SK-N-MC (cell line): Measurements from ENCODE around the gene CACNA1C.
A peak's percentile ranks its signal among the peaks of the same experiment; 100 is the strongest.

ENCODE experiments used
- DNase-seq: peaks from one replicate; pipeline ENCODE4 v3.0.0-alpha.2; 2011; ENCODE audit warnings: low read depth, low spot score
- H3K27ac ChIP-seq: fragments of 200-600 bp; sonication (generic); 2 replicates; pipeline ENCODE4 v1.5.1; 2016; ENCODE audit warnings: mixed run types
- H3K36me3 ChIP-seq: fragments of 200-600 bp; sonication (generic); 2 replicates; pipeline ENCODE4 v1.6.1; 2017; ENCODE audit warnings: antibody characterized with exemption, low read length, mixed read lengths; ENCODE audit not compliant: insufficient read depth
- H3K4me3 ChIP-seq: fragments of 200-600 bp; sonication (generic); 2 replicates; pipeline ENCODE4 v1.5.1; 2016
- H3K9ac ChIP-seq: fragments of 200-600 bp; sonication (generic); 2 replicates; pipeline ENCODE4 v1.8.0; 2017; ENCODE audit warnings: mixed run types, mixed read lengths; ENCODE audit not compliant: insufficient read length
- H3K9me3 ChIP-seq: fragments of 200-600 bp; sonication (generic); 2 replicates; pipeline ENCODE4 v1.6.1; 2017; ENCODE audit warnings: low read depth, mild to moderate bottlenecking, antibody characterized with exemption, low read length, moderate library complexity, mixed read lengths
- EZH2 ChIP-seq: fragments of 200-600 bp; sonication (generic); IDR thresholded peaks from one replicate; pipeline ENCODE4 v1.6.1; 2017; ENCODE audit warnings: antibody characterized with exemption
- FOXP2 ChIP-seq: optimal IDR thresholded peaks from 2 replicates; pipeline ENCODE3; 2011; ENCODE audit warnings: mild to moderate bottlenecking, moderate library complexity; ENCODE audit not compliant: insufficient read depth; ENCODE audit errors: extremely low read length, control extremely low read depth
- POLR2AphosphoS5 ChIP-seq: IDR thresholded peaks from 2 replicates; pipeline ENCODE4 v1.6.1; 2012; ENCODE audit warnings: mild to moderate bottlenecking, low read depth, low read length, borderline replicate concordance

The CACNA1C gene

DNA sequence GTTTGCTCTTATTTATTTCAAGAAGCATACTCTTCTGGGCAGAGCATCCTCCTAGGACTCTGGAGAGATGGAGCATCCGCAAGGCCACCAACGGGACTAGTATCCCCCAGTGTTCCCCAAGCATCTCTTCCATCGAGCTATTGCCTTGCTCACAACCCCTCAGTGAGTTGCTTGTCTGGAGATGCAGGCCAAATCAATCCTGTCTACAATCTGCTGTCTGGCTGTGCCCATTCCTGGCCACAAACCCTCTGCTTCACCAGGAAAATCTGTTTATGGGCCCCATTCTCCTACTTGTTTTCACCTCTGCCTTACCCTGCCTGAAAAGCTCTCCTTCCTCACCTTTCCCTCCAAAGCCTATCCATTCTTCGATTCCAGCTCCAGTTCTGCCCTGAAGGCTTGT, 219.2 kb downstream of the CACNA1C start:
- H3K4me3 ChIP-seq, result no peak overlapping the region
- DNase-seq, result no peak
- TF ChIP-seq EZH2 (no peak), POLR2AphosphoS5 (no peak), FOXP2 (no peak)
- H3K9ac ChIP-seq, result no peak overlapping the region
- H3K9me3 ChIP-seq, result no peaks in the 10 kb centered on the region
- H3K36me3 ChIP-seq, result no peaks in the 10 kb centered on the region
- H3K27ac ChIP-seq, result no peak overlapping the region

DNA sequence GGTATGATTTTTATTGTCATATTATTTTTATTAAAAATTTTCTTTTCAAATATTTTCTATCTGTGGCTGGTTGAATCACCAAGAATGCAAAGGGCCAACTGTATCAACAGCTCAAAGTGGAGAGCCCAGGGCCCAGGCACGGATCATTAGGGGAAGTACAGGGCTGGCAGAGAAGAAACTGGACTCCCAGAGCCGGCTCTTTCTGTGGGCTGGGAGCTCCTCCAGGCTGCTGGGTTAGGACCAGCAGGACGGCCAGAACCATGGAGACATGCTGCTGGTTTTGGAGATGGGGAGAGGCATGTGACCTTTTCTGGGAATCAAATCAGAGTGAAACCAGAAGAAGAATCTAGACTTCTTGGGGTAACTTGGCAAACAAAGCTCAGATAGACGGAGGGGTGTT, 220.5 kb downstream of the CACNA1C start:
- Histone ChIP-seq H3K36me3 (no peaks in the 10 kb centered on the region), H3K4me3 (no peak overlapping the region), H3K27ac (no peak overlapping the region), H3K9ac (no peak overlapping the region), H3K9me3 (no peaks in the 10 kb centered on the region)
- no peak for DNase-seq
- no peak for TF ChIP-seq EZH2
- TF ChIP-seq FOXP2, result no peak
- no peak for TF ChIP-seq POLR2AphosphoS5

DNA sequence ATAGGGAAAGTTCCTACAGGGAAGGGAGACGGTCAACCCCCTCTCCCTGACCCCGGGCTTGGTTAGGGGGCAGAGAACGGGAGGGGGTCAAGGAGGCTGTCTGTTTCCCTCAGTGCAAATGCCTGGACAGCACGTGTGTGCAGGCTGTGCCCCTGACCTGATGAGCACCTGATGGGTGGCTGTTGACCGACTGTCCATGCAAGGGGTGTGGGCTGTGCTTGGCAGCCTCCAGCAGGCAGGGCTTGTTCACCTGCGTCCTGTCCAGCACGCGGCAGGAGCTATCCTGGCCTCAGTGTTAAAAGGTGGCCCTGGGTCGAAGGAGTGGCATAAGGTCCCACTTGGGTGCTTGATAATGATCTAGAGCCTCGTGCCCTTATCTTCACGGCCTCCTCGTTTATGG, 221.0 kb downstream of the CACNA1C start:
- no peak for DNase-seq
- Histone ChIP-seq H3K36me3 (no peaks in the 10 kb centered on the region), H3K9me3 (no peaks in the 10 kb centered on the region), H3K27ac (no peak overlapping the region), H3K4me3 (no peak overlapping the region), H3K9ac (no peak overlapping the region)
- TF ChIP-seq FOXP2 (no peak), EZH2 (no peak), POLR2AphosphoS5 (no peak)

DNA sequence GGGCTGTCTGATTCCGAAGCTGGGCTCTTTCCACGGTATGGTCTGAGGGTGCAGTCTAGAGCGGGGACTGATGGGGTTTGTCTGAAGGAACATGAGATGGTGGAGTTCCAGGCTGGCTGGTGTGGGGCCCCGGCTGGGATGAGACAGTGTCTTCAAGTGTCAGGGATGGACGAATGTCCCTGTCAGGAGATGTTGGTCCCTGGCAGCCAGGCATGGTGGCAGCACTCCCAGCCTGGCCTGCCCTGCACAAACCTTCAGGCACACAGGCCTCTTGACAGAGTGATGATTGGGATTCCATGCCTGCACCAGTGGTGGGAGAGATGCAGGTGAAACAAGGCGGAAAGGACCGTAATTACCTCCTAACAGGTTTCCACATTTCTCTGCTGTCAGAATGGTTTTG, 221.9 kb downstream of the CACNA1C start:
- H3K4me3 ChIP-seq, result no peak overlapping the region
- no peaks in the 10 kb centered on the region for H3K9me3 ChIP-seq
- H3K36me3 ChIP-seq, result no peaks in the 10 kb centered on the region
- no peak for TF ChIP-seq EZH2
- TF ChIP-seq FOXP2, result no peak
- no peak for TF ChIP-seq POLR2AphosphoS5
- no peak for DNase-seq
- no peak overlapping the region for H3K9ac ChIP-seq
- no peak overlapping the region for H3K27ac ChIP-seq

DNA sequence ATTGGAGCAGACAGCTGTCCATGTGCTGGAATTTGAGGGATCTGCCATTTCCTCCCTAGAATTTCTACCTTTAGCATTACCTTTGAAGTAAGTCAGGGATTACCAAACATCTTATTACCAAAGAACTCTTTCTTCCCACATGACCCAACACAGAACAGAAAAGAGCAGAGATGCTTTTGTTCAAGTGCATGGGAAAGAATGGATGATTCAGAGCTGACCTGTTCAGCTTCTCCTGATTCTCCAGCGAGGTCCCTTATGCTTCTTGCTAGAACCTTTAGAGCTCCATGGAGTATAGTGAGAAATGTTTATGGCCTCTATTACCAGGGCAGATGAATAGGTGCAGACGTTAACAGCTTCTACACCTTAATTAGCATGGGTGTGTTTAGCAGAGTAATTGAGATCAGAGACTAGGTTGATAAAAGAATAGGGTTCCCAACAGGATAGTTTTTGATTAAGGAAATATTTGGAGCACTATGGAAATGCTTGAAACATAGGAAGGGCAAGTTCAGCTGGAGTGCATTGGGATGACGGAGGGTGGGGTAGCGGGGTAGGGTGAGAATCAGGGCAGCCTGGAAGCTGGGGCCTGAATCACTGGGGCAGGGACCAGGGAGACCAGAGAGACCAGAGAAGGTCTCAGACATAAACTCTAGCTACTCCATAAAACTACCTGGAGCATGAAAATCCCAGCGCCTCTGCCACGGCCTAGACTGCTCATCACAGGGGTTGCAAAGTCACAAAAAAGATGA, 223.7 kb downstream of the CACNA1C start:
- 0 out of 2 replicates have a peak, but pooled peaks cover 3% of the 10 kb centered on the region for H3K36me3 ChIP-seq
- no peak overlapping the region for H3K4me3 ChIP-seq
- no peaks in the 10 kb centered on the region for H3K9me3 ChIP-seq
- DNase-seq, result no peak
- no peak for TF ChIP-seq POLR2AphosphoS5
- TF ChIP-seq EZH2, result no peak
- TF ChIP-seq FOXP2, result no peak
- no peak overlapping the region for H3K9ac ChIP-seq
- no peak overlapping the region for H3K27ac ChIP-seq

DNA sequence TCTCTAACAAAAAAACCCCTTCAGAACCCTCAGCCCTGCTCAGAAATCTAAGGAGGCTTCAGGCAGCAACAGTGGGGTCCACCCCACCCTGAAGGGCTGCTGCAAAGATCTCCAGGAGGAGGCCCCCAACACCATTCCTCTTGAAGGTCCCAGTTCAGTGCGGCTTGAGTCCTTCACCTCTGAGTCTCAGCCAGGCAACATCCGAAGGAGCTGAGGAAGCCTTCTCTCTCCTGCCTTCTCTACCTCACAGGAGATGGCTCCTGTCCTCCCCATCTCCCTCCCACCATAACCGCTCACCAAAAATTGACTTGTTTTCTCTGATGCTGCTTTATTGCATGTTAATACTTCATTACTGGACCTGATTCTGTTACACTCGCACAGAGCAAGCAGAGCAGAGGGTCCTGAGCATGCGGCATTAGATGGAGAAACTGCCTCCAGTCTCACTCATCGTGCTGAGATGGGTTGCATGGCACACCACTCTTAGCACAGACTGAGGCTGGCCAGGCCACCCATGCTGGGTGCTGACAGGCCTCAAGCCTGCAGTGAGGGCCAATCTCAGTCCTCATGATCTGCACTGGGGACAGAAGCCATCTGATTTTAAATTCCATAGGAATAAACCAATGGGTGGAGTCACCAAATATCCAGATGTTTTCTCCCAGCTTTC, 224.8 kb downstream of the CACNA1C start:
- no peak for DNase-seq
- H3K4me3 ChIP-seq, result no peak overlapping the region
- H3K9me3 ChIP-seq, result no peaks in the 10 kb centered on the region; the same call in 1 of the 2 replicates
- TF ChIP-seq POLR2AphosphoS5 (no peak), FOXP2 (no peak), EZH2 (no peak)
- 0 out of 2 replicates have a peak, but pooled peaks cover 3% of the 10 kb centered on the region for H3K36me3 ChIP-seq
- no peak overlapping the region for H3K27ac ChIP-seq
- no peak overlapping the region for H3K9ac ChIP-seq

DNA sequence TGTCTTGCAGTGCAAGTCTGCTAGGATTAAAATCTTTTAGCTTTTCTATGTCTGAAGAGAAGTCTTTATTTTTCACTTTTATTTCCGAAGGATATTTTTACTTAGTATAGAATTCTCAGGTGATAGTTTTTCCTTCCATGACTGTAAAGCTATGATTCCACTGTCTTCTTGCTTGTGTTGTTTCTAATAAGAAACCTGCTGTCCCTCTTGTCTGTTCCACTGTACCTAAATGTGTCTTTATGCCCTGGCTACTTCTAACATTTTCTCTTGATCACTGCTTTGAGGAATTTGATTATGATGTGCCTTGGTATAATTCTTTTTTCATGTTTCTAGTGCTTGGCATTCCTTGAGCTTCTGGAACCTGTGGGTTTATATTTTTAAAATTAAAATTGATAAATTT, 228.7 kb downstream of the CACNA1C start:
- TF ChIP-seq FOXP2, result no peak
- no peak for TF ChIP-seq POLR2AphosphoS5
- TF ChIP-seq EZH2, result no peak
- Histone ChIP-seq H3K36me3 (0 out of 2 replicates have a peak, but pooled peaks cover 3% of the 10 kb centered on the region), H3K9me3 (no peaks in the 10 kb centered on the region; the same call in 1 of the 2 replicates), H3K4me3 (no peak overlapping the region), H3K27ac (no peak overlapping the region), H3K9ac (no peak overlapping the region)
- DNase-seq, result no peak

DNA sequence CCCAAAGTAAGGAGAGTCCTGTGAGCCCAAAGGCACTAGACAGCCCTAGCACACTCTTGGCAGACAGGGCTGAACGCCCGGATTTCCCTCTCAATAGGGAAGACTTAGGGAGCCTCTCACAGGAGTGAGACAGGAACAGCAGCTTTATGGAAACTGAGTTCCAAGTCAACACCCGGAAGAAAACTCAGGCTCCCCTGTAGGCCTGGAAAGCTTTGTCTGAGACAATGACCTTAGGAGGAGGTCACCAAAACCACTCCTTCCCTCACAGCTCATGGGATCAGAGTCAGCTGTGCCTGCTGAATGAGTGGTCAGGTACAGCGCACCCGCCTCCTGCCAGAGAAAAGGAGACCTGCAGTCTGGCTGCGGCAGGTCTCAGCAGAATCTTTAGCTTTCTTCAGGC, 229.5 kb downstream of the CACNA1C start:
- Histone ChIP-seq H3K9ac (no peak overlapping the region), H3K4me3 (no peak overlapping the region), H3K36me3 (0 out of 2 replicates have a peak, but pooled peaks cover 3% of the 10 kb centered on the region), H3K9me3 (no peaks in the 10 kb centered on the region; the same call in 1 of the 2 replicates), H3K27ac (peak overlapping the region; percentile 99)
- TF ChIP-seq POLR2AphosphoS5 (no peak), FOXP2 (no peak), EZH2 (no peak)
- no peak for DNase-seq
